Panc1 (cell line): ENCODE measurements around the gene MAPKAP1. TPM values are rescaled to one million over a fixed set of nuclear protein-coding genes. Genes with fewer than 3 reads are reported as not detected.

Source experiments
- ATAC-seq: fragments of 200-7000 bp; cut with Tn5 transposase; 2 replicates; pipeline ENCODE4 v1.9.1; 2020; ENCODE audit warnings: mild to moderate bottlenecking, moderate library complexity
- BruUV-seq: library from RNA; stranded (reverse); fragments of 400-500 nt; replicated peaks from 2 replicates; lab custom pipeline; 2021; lab: Mats Ljungman, UMichigan
- CTCF ChIA-PET: fragments of 300-600 bp; sonication (Branson Sonifier 250); formaldehyde crosslinking; loops from one replicate; lab custom pipeline; 2022; ENCODE audit warnings: antibody characterized with exemption; lab: Charles Lee
- POLR2A ChIA-PET: fragments of 300-600 bp; sonication (Branson Sonifier 250); formaldehyde crosslinking; loops from one replicate; lab custom pipeline; 2022; ENCODE audit warnings: antibody characterized with exemption; lab: Charles Lee
- DNase-seq: peaks from one replicate; pipeline ENCODE4 v3.0.0-alpha.2; 2010; ENCODE audit warnings: low read depth, low spot score
- H3K27ac ChIP-seq: 2 replicates; pipeline ENCODE4 v1.5.1; 2011; ENCODE audit warnings: mild to moderate bottlenecking, low read length, inconsistent platforms
- H3K27me3 ChIP-seq: fragments of 200-500 bp; sonication (Bioruptor generic); 2 replicates; pipeline ENCODE4 v1.6.0; 2014; ENCODE audit warnings: low read length, inconsistent platforms; ENCODE audit not compliant: control insufficient read depth, insufficient read depth
- H3K36me3 ChIP-seq: fragments of 200-500 bp; sonication (Bioruptor generic); 2 replicates; pipeline ENCODE4 v1.5.1; 2014; ENCODE audit warnings: inconsistent platforms, mild to moderate bottlenecking, low read length, moderate library complexity; ENCODE audit not compliant: control insufficient read depth, insufficient read depth
- H3K4me1 ChIP-seq: 2 replicates; pipeline ENCODE4 v1.5.1; 2011; ENCODE audit warnings: inconsistent platforms, mild to moderate bottlenecking, low read length, moderate library complexity; ENCODE audit not compliant: control insufficient read depth, insufficient read depth
- H3K4me3 ChIP-seq, 2 experiments: 2 replicates each; pipeline ENCODE4 v1.5.1; 2011 to 2012; ENCODE audit warnings: low read depth in 2 of 2, low read length in 2 of 2, mild to moderate bottlenecking in 2 of 2, inconsistent platforms in 1 of 2, moderate library complexity in 1 of 2
- H3K9me3 ChIP-seq: fragments of 200-500 bp; sonication (Bioruptor generic); 2 replicates; pipeline ENCODE4 v1.5.1; 2014; ENCODE audit warnings: low read depth, mild to moderate bottlenecking, inconsistent platforms, low read length, moderate library complexity; ENCODE audit not compliant: control insufficient read depth, insufficient read depth
- POLR2AphosphoS5 ChIP-seq: IDR thresholded peaks from 2 replicates; pipeline ENCODE4 v1.6.1; 2012; ENCODE audit warnings: mild to moderate bottlenecking, low read depth, low read length, moderate library complexity
- SIN3A ChIP-seq: IDR thresholded peaks from 2 replicates; pipeline ENCODE4 v1.6.1; 2012; ENCODE audit warnings: low read depth, mild to moderate bottlenecking, low read length, moderate library complexity, borderline replicate concordance; ENCODE audit not compliant: insufficient read depth
- TCF7L2 ChIP-seq: IDR thresholded peaks from 2 replicates; pipeline ENCODE4 v1.6.1; 2011; ENCODE audit warnings: mild to moderate bottlenecking, low read depth, low read length, inconsistent platforms
- in situ Hi-C: cut with HindIII; loops from 2 replicates; pipeline ENCODE4 v1.10.0; 2016; ENCODE audit warnings: low sequenced_read_pairs, low pct_unique_long_range_greater_than_20kb
- intact Hi-C: fragments of 100-400 bp; cut with micrococcal nuclease; formaldehyde crosslinking; loops from one replicate; pipeline ENCODE4 v1.10.0; 2022; ENCODE audit not compliant: unreplicated experiment
- total RNA-seq: library from RNA; stranded (reverse); gene quantifications from one replicate; pipeline ENCODE4 v1.2.1, GENCODE V29; 2021; ENCODE audit not compliant: unreplicated experiment
- TF ChIP-seq, protein P1 (sequence below): fragments of 450-650 bp; IDR thresholded peaks from 2 replicates; pipeline ENCODE4 v1.5.1; 2017; ENCODE audit warnings: mild to moderate bottlenecking
- TF ChIP-seq, protein P2 (sequence below), 2 experiments: IDR thresholded peaks; 2 replicates each; pipeline ENCODE4 v1.6.1; 2011 to 2012; ENCODE audit warnings: low read depth in 2 of 2, control low read depth in 1 of 2, low read length in 1 of 2, mild to moderate bottlenecking in 1 of 2, moderate library complexity in 1 of 2; ENCODE audit not compliant: insufficient read depth in 1 of 2

MAPKAP1 gene
- total RNA-seq, 1 experiment from 2014 or later, result 72.7 TPM

DNA sequence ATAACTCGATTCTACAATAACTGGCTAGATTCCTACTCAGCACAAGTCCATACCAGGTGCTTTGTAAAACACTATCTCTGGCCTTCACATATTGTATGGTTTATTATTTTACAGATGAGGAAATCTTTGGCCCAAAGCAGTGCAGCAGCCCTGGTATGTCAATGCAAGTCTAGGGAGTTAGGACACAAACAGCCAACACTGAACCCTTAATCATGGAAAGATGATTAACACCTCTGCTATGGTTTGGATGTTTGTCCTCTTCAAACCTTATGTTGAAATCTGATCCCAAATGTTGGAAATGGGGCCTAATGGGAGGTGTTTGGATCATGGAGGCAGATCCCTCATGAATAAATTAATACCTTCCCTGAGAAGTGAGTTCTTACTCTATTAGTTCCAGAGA is 76.6 kb downstream of the MAPKAP1 start:
- no peak for DNase-seq
- Histone ChIP-seq H3K4me1 (peaks cover 18% of the 10 kb centered on the region), H3K27ac (no peak overlapping the region), H3K9me3 (no peaks in the 10 kb centered on the region), H3K36me3 (no peaks in the 10 kb centered on the region), H3K27me3 (no peaks in the 10 kb centered on the region), H3K4me3 (no peak overlapping the region)
- ATAC-seq, result no peak
- intact Hi-C loops (no loop called here), in situ Hi-C loops (no loop called here)
- BruUV-seq, result no TSS peak
- CTCF ChIA-PET, result interaction anchor here (0.7 kb wide), 1 partner anchor 223 kb away, joined by 6 read pairs; no protein-coding TSS in a partner anchor
- POLR2A ChIA-PET, result no interaction called here
- TF ChIP-seq POLR2AphosphoS5, result no peak
- no peak for TF ChIP-seq SIN3A
- no peak for TF ChIP-seq TCF7L2

DNA sequence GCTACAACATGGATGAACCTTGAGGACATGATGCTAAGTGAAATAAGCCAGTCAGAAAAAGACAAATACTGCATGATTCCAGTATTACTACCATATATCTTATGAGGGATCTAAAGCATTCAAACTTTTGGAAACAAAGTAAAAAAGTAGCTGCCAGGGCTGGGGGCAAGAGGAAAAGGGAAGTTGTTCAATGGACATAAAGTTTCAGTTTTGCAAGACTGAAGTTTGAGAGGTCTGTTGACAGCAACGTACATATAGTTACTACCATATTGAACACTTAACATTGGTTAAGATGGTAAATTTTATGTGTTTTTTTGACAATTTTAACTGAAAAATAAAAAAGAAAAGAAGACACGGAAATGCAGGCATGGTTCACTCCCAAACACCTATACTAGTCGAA is 77.6 kb downstream of the MAPKAP1 start:
- CTCF ChIA-PET, result no interaction called here
- Histone ChIP-seq H3K27ac (no peak overlapping the region), H3K36me3 (no peaks in the 10 kb centered on the region), H3K4me1 (peaks cover 16% of the 10 kb centered on the region), H3K4me3 (no peak overlapping the region), H3K9me3 (no peaks in the 10 kb centered on the region), H3K27me3 (no peaks in the 10 kb centered on the region)
- in situ Hi-C loops (no loop called here), intact Hi-C loops (no loop called here)
- ATAC-seq (no peak), DNase-seq (no peak)
- POLR2A ChIA-PET, result no interaction called here
- BruUV-seq, result no TSS peak
- no peak for TF ChIP-seq TCF7L2
- TF ChIP-seq, protein P1, sequence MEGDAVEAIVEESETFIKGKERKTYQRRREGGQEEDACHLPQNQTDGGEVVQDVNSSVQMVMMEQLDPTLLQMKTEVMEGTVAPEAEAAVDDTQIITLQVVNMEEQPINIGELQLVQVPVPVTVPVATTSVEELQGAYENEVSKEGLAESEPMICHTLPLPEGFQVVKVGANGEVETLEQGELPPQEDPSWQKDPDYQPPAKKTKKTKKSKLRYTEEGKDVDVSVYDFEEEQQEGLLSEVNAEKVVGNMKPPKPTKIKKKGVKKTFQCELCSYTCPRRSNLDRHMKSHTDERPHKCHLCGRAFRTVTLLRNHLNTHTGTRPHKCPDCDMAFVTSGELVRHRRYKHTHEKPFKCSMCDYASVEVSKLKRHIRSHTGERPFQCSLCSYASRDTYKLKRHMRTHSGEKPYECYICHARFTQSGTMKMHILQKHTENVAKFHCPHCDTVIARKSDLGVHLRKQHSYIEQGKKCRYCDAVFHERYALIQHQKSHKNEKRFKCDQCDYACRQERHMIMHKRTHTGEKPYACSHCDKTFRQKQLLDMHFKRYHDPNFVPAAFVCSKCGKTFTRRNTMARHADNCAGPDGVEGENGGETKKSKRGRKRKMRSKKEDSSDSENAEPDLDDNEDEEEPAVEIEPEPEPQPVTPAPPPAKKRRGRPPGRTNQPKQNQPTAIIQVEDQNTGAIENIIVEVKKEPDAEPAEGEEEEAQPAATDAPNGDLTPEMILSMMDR, result no peak
- TF ChIP-seq, protein P2, sequence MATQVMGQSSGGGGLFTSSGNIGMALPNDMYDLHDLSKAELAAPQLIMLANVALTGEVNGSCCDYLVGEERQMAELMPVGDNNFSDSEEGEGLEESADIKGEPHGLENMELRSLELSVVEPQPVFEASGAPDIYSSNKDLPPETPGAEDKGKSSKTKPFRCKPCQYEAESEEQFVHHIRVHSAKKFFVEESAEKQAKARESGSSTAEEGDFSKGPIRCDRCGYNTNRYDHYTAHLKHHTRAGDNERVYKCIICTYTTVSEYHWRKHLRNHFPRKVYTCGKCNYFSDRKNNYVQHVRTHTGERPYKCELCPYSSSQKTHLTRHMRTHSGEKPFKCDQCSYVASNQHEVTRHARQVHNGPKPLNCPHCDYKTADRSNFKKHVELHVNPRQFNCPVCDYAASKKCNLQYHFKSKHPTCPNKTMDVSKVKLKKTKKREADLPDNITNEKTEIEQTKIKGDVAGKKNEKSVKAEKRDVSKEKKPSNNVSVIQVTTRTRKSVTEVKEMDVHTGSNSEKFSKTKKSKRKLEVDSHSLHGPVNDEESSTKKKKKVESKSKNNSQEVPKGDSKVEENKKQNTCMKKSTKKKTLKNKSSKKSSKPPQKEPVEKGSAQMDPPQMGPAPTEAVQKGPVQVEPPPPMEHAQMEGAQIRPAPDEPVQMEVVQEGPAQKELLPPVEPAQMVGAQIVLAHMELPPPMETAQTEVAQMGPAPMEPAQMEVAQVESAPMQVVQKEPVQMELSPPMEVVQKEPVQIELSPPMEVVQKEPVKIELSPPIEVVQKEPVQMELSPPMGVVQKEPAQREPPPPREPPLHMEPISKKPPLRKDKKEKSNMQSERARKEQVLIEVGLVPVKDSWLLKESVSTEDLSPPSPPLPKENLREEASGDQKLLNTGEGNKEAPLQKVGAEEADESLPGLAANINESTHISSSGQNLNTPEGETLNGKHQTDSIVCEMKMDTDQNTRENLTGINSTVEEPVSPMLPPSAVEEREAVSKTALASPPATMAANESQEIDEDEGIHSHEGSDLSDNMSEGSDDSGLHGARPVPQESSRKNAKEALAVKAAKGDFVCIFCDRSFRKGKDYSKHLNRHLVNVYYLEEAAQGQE (IDR thresholded peaks at IDR 0.05; ENCODE audit: insufficient read depth in 1 of 2, low read depth in 2 of 2, low read length in 1 of 2), result no peak

DNA sequence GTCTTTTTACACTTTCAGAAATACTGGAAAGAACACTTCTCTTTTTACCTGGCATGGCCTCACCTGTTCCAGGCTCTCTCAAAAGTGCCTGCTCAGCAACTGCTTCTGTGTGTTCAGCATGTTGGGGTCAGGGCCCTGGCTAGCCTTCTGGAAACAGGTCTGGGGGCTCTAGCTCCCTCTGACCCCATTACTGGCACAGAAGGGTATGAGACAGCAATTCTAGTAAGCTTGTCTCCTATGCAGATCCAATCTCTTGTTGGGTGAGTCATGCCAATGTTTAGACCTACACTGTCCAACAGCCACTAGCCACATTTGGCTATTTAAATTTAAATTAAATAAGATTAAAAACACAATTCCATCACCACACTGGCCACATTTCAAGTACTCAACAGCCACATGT is 80.8 kb downstream of the MAPKAP1 start:
- Histone ChIP-seq H3K27me3 (no peaks in the 10 kb centered on the region), H3K27ac (no peak overlapping the region), H3K4me3 (no peak overlapping the region), H3K4me1 (peaks cover 4% of the 10 kb centered on the region; the same call in 1 of the 2 replicates), H3K36me3 (no peaks in the 10 kb centered on the region), H3K9me3 (no peaks in the 10 kb centered on the region)
- ATAC-seq (no peak), DNase-seq (no peak)
- BruUV-seq, result no TSS peak
- POLR2A ChIA-PET, result no interaction called here
- in situ Hi-C loops (no loop called here), intact Hi-C loops (no loop called here)
- TF ChIP-seq, protein P1, result no peak
- TF ChIP-seq POLR2AphosphoS5, result no peak
- no peak for TF ChIP-seq SIN3A
- TF ChIP-seq, protein P2 (IDR thresholded peaks at IDR 0.05; ENCODE audit: insufficient read depth in 1 of 2, low read depth in 2 of 2, low read length in 1 of 2), result no peak
- no peak for TF ChIP-seq TCF7L2
- CTCF ChIA-PET, result no interaction called here
